Upper lobe of left lung (tissue), 4 donors: ENCODE measurements around the gene IQCM.

Experiments
- POLR2A ChIP-seq, 4 donors: fragments of 450-650 bp; IDR thresholded peaks; one replicate each; pipeline ENCODE4 v1.5.1; 2016 to 2017; ENCODE audit warnings: antibody characterized with exemption in 4 of 4, mild to moderate bottlenecking in 2 of 4
- TF ChIP-seq, protein P1 (sequence below), 6 experiments: fragments of 450-650 bp in 4 of 6; fragments of 200-600 bp in 2 of 6; sonication (generic) in 2 of 6; IDR thresholded peaks; one replicate each; pipeline ENCODE4 v1.5.1; 2016 to 2019; ENCODE audit warnings: antibody characterized with exemption in 6 of 6

DNA sequence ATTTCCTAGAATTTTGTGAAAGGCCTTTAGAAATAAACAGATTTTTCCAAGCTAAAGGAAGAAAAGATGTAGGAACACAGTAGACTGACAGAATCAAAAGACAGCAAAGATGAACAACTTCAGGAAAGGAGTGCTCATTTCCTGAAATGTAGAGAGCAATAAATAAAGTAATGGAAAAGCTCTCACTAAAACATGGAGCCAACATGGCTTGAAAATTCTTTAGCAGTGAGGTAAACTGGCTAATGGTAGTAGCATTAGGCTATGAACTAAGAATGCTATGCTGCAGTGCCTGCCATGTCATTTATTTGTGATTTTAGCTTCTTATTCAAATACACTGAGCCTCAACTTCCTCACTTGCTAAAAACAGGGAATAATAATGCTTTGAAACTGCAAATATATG is 108.7 kb downstream of the IQCM start:
- TF ChIP-seq, protein P1, sequence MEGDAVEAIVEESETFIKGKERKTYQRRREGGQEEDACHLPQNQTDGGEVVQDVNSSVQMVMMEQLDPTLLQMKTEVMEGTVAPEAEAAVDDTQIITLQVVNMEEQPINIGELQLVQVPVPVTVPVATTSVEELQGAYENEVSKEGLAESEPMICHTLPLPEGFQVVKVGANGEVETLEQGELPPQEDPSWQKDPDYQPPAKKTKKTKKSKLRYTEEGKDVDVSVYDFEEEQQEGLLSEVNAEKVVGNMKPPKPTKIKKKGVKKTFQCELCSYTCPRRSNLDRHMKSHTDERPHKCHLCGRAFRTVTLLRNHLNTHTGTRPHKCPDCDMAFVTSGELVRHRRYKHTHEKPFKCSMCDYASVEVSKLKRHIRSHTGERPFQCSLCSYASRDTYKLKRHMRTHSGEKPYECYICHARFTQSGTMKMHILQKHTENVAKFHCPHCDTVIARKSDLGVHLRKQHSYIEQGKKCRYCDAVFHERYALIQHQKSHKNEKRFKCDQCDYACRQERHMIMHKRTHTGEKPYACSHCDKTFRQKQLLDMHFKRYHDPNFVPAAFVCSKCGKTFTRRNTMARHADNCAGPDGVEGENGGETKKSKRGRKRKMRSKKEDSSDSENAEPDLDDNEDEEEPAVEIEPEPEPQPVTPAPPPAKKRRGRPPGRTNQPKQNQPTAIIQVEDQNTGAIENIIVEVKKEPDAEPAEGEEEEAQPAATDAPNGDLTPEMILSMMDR (IDR thresholded peaks at IDR 0.05) = no peak
- no peak for TF ChIP-seq POLR2A (IDR thresholded peaks at IDR 0.05)
